OCI-LY1 (cell line): Measurements from ENCODE around the gene CACNA1D.

ENCODE experiments used
- H2AFZ ChIP-seq: fragments of 200-600 bp; sonication (generic), shearing (Covaris generic); 2 replicates; pipeline ENCODE4 v1.6.0; 2014; ENCODE audit warnings: antibody characterized with exemption, mild to moderate bottlenecking, low read length
- H3F3A ChIP-seq: fragments of 200-600 bp; sonication (generic), shearing (Covaris generic); 2 replicates; pipeline ENCODE4 v1.6.0; 2014; ENCODE audit warnings: mild to moderate bottlenecking, antibody characterized with exemption, low read length, moderate library complexity; ENCODE audit not compliant: insufficient read depth
- H3K27ac ChIP-seq: fragments of 200-600 bp; sonication (generic); 2 replicates; pipeline ENCODE4 v1.5.1; 2014; ENCODE audit warnings: low read length, mixed run types, mild to moderate bottlenecking, low read depth; ENCODE audit not compliant: poor library complexity, severe bottlenecking
- H3K27me3 ChIP-seq: fragments of 200-600 bp; sonication (generic); 2 replicates; pipeline ENCODE4 v1.6.0; 2014; ENCODE audit warnings: antibody characterized with exemption, mild to moderate bottlenecking, low read length, moderate library complexity; ENCODE audit not compliant: insufficient read depth
- H3K36me3 ChIP-seq: fragments of 200-600 bp; sonication (generic); 2 replicates; pipeline ENCODE4 v1.6.1; 2014; ENCODE audit warnings: mild to moderate bottlenecking, antibody characterized with exemption, low read length, moderate library complexity, mixed read lengths; ENCODE audit not compliant: insufficient read depth
- H3K4me1 ChIP-seq: fragments of 200-600 bp; sonication (generic); 2 replicates; pipeline ENCODE4 v1.5.1; 2014; ENCODE audit warnings: mild to moderate bottlenecking, low read length, moderate library complexity; ENCODE audit not compliant: insufficient read depth, severe bottlenecking
- H3K4me2 ChIP-seq: fragments of 200-600 bp; sonication (generic), shearing (Covaris generic); 2 replicates; pipeline ENCODE4 v1.6.1; 2014; ENCODE audit warnings: low read length
- H3K4me3 ChIP-seq: fragments of 200-600 bp; sonication (generic); 2 replicates; pipeline ENCODE4 v1.5.1; 2014; ENCODE audit warnings: low read length, low read depth, mild to moderate bottlenecking, mixed read lengths; ENCODE audit not compliant: poor library complexity, severe bottlenecking
- H3K79me2 ChIP-seq: fragments of 200-600 bp; shearing (Covaris generic); 2 replicates; pipeline ENCODE4 v1.6.1; 2016; ENCODE audit warnings: mixed run types, low read length, mixed read lengths; ENCODE audit not compliant: insufficient read depth
- H3K9ac ChIP-seq: fragments of 200-600 bp; sonication (generic), shearing (Covaris generic); 2 replicates; pipeline ENCODE4 v1.6.1; 2014; ENCODE audit warnings: mild to moderate bottlenecking, low read length, mixed read lengths
- H3K9me2 ChIP-seq: fragments of 200-600 bp; sonication (generic), shearing (Covaris generic); 2 replicates; pipeline ENCODE4 v1.6.1; 2014; ENCODE audit warnings: low read depth, mild to moderate bottlenecking, low read length, mixed read lengths
- H3K9me3 ChIP-seq: fragments of 200-600 bp; shearing (Covaris generic); 2 replicates; pipeline ENCODE4 v1.6.1; 2014; ENCODE audit warnings: low read length, mixed read lengths
- H4K20me1 ChIP-seq: fragments of 200-600 bp; sonication (generic), shearing (Covaris generic); 2 replicates; pipeline ENCODE4 v1.6.0; 2016; ENCODE audit warnings: mild to moderate bottlenecking, low read length; ENCODE audit not compliant: insufficient read depth
- CTCF ChIP-seq: fragments of 200-600 bp; sonication (generic), shearing (Covaris generic); IDR thresholded peaks from 2 replicates; pipeline ENCODE4 v1.5.1; 2017; ENCODE audit warnings: mild to moderate bottlenecking, antibody characterized with exemption, low read length, moderate library complexity, mixed read lengths
- EZH2 ChIP-seq: fragments of 200-600 bp; sonication (generic), shearing (Covaris generic); IDR thresholded peaks from 2 replicates; pipeline ENCODE4 v1.8.0; 2017; ENCODE audit warnings: borderline replicate concordance, mixed run types, mild to moderate bottlenecking, antibody characterized with exemption, low read length, moderate library complexity, mixed read lengths

Gene CACNA1D

GRCh38 chr3:53589806-53590205 lies 95.4 kb downstream of the CACNA1D start:
- no peaks in the 10 kb centered on the region for H3K9me3 ChIP-seq
- H4K20me1 ChIP-seq: no peaks in the 10 kb centered on the region
- no peak overlapping the region for H3K9ac ChIP-seq
- H3K79me2 ChIP-seq: no peaks in the 10 kb centered on the region
- no peak overlapping the region for H3K27ac ChIP-seq
- H2AFZ ChIP-seq: no peak overlapping the region
- H3K4me3 ChIP-seq: no peak overlapping the region
- H3K4me1 ChIP-seq: no peaks in the 10 kb centered on the region
- TF ChIP-seq EZH2 (no peak), CTCF (no peak)
- H3K27me3 ChIP-seq: no peaks in the 10 kb centered on the region; the same call in 1 of the 2 replicates
- no peak overlapping the region for H3K4me2 ChIP-seq
- no peaks in the 10 kb centered on the region for H3F3A ChIP-seq
- H3K9me2 ChIP-seq: no peaks in the 10 kb centered on the region
- no peaks in the 10 kb centered on the region for H3K36me3 ChIP-seq

- Histone ChIP-seq H3K27ac (no peak overlapping the region), H3K79me2 (no peaks in the 10 kb centered on the region), H3K9ac (no peak overlapping the region), H3K4me2 (no peak overlapping the region), H3K27me3 (no peaks in the 10 kb centered on the region; the same call in 1 of the 2 replicates), H3K4me3 (no peak overlapping the region), H2AFZ (no peak overlapping the region), H3K36me3 (no peaks in the 10 kb centered on the region), H3K4me1 (no peaks in the 10 kb centered on the region), H3K9me2 (no peaks in the 10 kb centered on the region), H4K20me1 (no peaks in the 10 kb centered on the region), H3K9me3 (no peaks in the 10 kb centered on the region), H3F3A (no peaks in the 10 kb centered on the region)
- TF ChIP-seq EZH2 (no peak), CTCF (no peak)
Observed at GRCh38 chr3:53590606-53591005, 96.2 kb downstream of the CACNA1D start.

- no peaks in the 10 kb centered on the region for H3K9me2 ChIP-seq
- H3K36me3 ChIP-seq: no peaks in the 10 kb centered on the region
- no peaks in the 10 kb centered on the region for H3K9me3 ChIP-seq
- no peak overlapping the region for H3K4me2 ChIP-seq
- no peaks in the 10 kb centered on the region for H3K4me1 ChIP-seq
- H3K27ac ChIP-seq: no peak overlapping the region
- H3K9ac ChIP-seq: no peak overlapping the region
- H4K20me1 ChIP-seq: no peaks in the 10 kb centered on the region
- H2AFZ ChIP-seq: no peak overlapping the region
- no peak overlapping the region for H3K4me3 ChIP-seq
- no peaks in the 10 kb centered on the region; the same call in 1 of the 2 replicates for H3K27me3 ChIP-seq
- no peaks in the 10 kb centered on the region for H3F3A ChIP-seq
- H3K79me2 ChIP-seq: no peaks in the 10 kb centered on the region
- TF ChIP-seq CTCF: no peak
- no peak for TF ChIP-seq EZH2
Observed at GRCh38 chr3:53591646-53592045, 97.2 kb downstream of the CACNA1D start.
